Measurements from ENCODE around the gene ARHGAP20. TPM values are rescaled to one million over a fixed set of nuclear protein-coding genes. Genes with fewer than 3 reads are reported as not detected.

The ARHGAP20 gene
- polyA plus RNA-seq, 4 donors = 0.54 to 1.1 (median 1.0) TPM; not detected in 1

DNA sequence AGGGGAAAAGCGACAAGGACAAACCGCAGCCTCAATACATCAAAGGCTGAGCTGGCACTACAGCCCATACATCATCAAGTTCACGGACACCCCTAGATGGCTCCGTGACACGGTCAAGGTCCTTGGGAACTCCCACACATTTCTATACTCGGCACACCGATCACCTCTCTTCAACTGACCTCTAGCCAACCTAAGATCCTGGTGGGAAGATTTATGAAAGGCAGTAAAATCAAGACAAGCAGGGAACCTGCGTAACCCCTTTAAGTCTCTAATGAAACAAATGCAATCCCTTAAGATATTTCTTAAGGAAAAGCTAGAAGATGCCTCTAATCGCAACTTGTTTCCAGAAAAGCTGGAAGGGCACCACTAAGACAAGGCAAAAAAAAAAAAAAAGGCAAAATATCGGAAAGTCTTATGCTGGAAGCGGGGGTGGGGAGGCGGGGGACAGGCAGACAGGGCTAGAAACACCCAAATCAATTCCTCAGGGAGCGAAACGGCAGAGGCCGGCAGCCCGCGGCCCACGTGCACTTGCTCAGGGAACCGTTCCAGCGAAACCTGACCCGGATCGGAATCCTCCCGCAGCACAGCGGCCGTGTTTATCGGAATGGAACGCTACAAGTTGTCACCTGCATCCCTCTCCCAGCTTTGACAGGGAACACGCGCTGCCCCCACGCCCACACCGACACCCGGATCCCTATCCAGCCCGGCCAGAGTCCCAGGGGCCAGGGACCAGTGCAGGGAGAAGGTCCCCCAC, 1.4 kb downstream of the ARHGAP20 start:
- H3K4me1 ChIP-seq (ENCODE audit: control insufficient read depth in 3 of 3, insufficient read depth in 2 of 3, low read depth in 1 of 3, low read length in 2 of 3) = peaks cover 0 to 10% (median 5%) of the 10 kb centered on the region in 3 donors
- no peaks in the 10 kb centered on the region for H3K9me3 ChIP-seq (ENCODE audit: control insufficient read depth in 2 of 2, insufficient read depth in 1 of 2, low read depth in 1 of 2, low read length in 1 of 2)
- peaks cover 0 to 39% (median 12%) of the 10 kb centered on the region in 3 donors for H3K27me3 ChIP-seq (ENCODE audit: control insufficient read depth in 3 of 3, insufficient read depth in 3 of 3, low read length in 3 of 3)
- H3K4me3 ChIP-seq (ENCODE audit: low read depth in 1 of 3, low read length in 3 of 3) = peak overlapping the region; percentile 34 to 55 (median 39)
- DNase-seq (peak in 1 of 2 donors; percentile 34), FAIRE-seq (no peak)
- H3K36me3 ChIP-seq (ENCODE audit: control insufficient read depth in 3 of 3, insufficient read depth in 2 of 3, low read depth in 1 of 3, low read length in 3 of 3) = no peaks in the 10 kb centered on the region
- no peak overlapping the region for H3K27ac ChIP-seq (ENCODE audit: low read depth in 1 of 3, low read length in 2 of 3)
- 2 to 5% (median 5%) methylated on average over 33 of the region's 33 CpGs for WGBS, 3 donors

DNA sequence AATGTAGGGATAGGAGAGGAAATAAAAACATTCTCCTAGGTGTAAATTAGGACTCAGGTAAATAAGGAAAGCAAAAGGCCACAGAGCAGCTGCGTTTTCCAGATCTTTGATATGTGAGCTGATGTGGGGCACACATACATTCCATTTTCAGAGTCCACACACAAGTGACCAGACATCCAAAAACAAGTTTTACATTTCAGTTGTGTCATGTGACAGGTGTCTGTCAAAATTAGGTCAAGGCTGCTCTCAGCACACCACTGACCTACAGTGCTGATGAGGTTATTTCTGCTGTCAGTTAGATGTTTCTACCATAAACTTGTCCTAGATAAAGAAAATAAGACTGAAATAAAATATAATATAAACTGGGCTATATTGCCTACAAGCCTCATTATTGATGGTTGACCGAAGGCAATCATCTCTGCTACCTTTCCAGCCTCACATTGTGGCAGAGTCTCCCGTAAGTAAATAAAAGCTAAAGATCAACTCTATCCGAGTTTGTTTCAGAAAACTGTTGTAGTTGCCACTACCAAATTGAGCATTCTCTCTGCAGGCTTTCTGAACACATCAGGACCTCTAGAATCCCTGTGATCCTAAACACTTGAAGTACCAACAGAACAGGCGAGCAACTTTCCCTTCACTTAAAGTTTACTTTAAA, 7.9 kb downstream of the ARHGAP20 start:
- DNase-seq = no peak
- Histone ChIP-seq H3K27ac (ENCODE audit: low read depth in 1 of 3, low read length in 2 of 3) (no peak overlapping the region), H3K36me3 (ENCODE audit: control insufficient read depth in 3 of 3, insufficient read depth in 2 of 3, low read depth in 1 of 3, low read length in 3 of 3) (no peaks in the 10 kb centered on the region), H3K27me3 (ENCODE audit: control insufficient read depth in 3 of 3, insufficient read depth in 3 of 3, low read length in 3 of 3) (peaks cover 0 to 4% (median 0%) of the 10 kb centered on the region in 3 donors), H3K4me3 (ENCODE audit: low read depth in 1 of 3, low read length in 3 of 3) (no peak overlapping the region), H3K9me3 (ENCODE audit: control insufficient read depth in 2 of 2, insufficient read depth in 1 of 2, low read depth in 1 of 2, low read length in 1 of 2) (no peaks in the 10 kb centered on the region), H3K4me1 (ENCODE audit: control insufficient read depth in 3 of 3, insufficient read depth in 2 of 3, low read depth in 1 of 3, low read length in 2 of 3) (no peaks in the 10 kb centered on the region)
- 66 to 78% (median 70%) methylated on average over 5 of the region's 5 CpGs for WGBS, 3 donors
- FAIRE-seq = no peak

DNA sequence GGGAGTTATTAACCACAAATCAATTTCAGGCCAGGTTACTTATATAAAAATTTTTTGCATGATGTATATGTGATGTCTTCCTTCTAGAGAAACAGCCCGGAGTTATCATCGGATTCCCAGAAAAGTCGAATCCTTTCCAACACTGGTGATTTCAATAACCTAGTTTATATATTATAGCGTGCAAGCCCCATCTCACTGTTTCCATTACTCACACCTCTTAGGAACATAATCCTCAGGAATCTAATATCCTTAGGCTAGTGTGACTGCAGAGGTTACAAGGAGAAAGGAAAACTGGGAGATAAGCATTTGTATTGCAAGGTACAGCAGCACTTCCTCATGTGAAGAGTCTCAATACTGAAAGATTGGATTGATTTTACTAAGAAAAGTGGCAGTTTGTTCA, 20.3 kb downstream of the ARHGAP20 start:
- FAIRE-seq (no peak), DNase-seq (no peak)
- Histone ChIP-seq H3K27ac (ENCODE audit: low read depth in 1 of 3, low read length in 2 of 3) (no peak overlapping the region), H3K36me3 (ENCODE audit: control insufficient read depth in 3 of 3, insufficient read depth in 2 of 3, low read depth in 1 of 3, low read length in 3 of 3) (no peaks in the 10 kb centered on the region), H3K4me1 (ENCODE audit: control insufficient read depth in 3 of 3, insufficient read depth in 2 of 3, low read depth in 1 of 3, low read length in 2 of 3) (no peaks in the 10 kb centered on the region), H3K27me3 (ENCODE audit: control insufficient read depth in 3 of 3, insufficient read depth in 3 of 3, low read length in 3 of 3) (no peaks in the 10 kb centered on the region), H3K9me3 (ENCODE audit: control insufficient read depth in 2 of 2, insufficient read depth in 1 of 2, low read depth in 1 of 2, low read length in 1 of 2) (no peaks in the 10 kb centered on the region), H3K4me3 (ENCODE audit: low read depth in 1 of 3, low read length in 3 of 3) (no peak overlapping the region)
- 80 to 92% (median 85%) methylated on average over 4 of the region's 4 CpGs for WGBS, 3 donors

DNA sequence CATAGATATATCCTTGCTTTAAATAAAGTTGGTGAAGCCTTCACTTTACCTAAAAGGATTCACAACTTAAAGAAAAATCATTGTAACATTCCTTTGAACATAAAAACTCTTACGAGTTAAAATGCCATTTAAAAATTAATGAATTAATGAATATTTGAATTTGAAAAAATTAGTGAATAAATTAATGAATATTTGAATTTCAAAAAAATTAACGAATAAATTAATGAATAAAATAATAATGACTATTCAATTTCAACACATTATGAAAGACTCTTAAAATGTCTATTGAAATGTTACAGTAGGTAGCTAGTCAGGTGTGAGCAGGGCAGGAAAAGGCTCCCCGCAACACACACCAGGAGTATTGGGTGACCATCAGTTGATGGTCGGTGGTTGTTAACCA, 22.9 kb downstream of the ARHGAP20 start:
- DNase-seq (no peak), FAIRE-seq (no peak)
- Histone ChIP-seq H3K9me3 (ENCODE audit: control insufficient read depth in 2 of 2, insufficient read depth in 1 of 2, low read depth in 1 of 2, low read length in 1 of 2) (no peaks in the 10 kb centered on the region), H3K4me3 (ENCODE audit: low read depth in 1 of 3, low read length in 3 of 3) (no peak overlapping the region), H3K4me1 (ENCODE audit: control insufficient read depth in 3 of 3, insufficient read depth in 2 of 3, low read depth in 1 of 3, low read length in 2 of 3) (no peaks in the 10 kb centered on the region), H3K36me3 (ENCODE audit: control insufficient read depth in 3 of 3, insufficient read depth in 2 of 3, low read depth in 1 of 3, low read length in 3 of 3) (no peaks in the 10 kb centered on the region), H3K27ac (ENCODE audit: low read depth in 1 of 3, low read length in 2 of 3) (no peak overlapping the region), H3K27me3 (ENCODE audit: control insufficient read depth in 3 of 3, insufficient read depth in 3 of 3, low read length in 3 of 3) (no peaks in the 10 kb centered on the region)
- WGBS, 3 donors = 87 to 94% (median 92%) methylated on average over 4 of the region's 4 CpGs

DNA sequence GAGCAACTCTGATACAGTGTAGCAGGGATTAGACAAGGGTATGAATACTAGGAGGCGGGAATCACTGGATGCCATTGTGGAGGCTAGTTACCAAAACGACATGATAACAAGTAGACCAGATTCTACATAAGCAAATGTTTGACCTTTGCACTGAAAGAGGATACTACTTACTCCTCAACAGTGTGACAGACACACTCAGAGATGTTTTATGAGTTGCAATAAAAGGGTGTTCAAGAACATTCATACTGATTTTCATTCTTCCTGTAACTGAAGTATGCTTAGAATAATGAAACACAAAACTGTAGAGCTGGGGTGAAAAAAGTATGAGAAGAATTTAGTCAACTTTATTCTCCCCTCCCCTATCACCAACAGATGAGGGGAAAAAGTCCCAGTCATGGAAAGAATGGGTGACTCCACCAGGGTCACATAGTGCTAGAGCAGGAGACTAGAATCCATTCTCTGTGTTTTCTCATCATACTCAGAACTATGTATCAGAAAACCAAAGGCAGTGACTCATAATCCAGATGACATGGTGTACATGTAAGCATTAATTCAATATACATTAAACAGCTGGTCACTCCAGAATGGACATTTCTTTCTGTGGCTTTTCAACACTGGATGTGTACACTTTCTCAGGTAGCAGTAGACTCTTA, 32.8 kb downstream of the ARHGAP20 start:
- Histone ChIP-seq H3K27ac (ENCODE audit: low read depth in 1 of 3, low read length in 2 of 3) (no peak overlapping the region), H3K4me1 (ENCODE audit: control insufficient read depth in 3 of 3, insufficient read depth in 2 of 3, low read depth in 1 of 3, low read length in 2 of 3) (no peaks in the 10 kb centered on the region), H3K27me3 (ENCODE audit: control insufficient read depth in 3 of 3, insufficient read depth in 3 of 3, low read length in 3 of 3) (no peaks in the 10 kb centered on the region), H3K9me3 (ENCODE audit: control insufficient read depth in 2 of 2, insufficient read depth in 1 of 2, low read depth in 1 of 2, low read length in 1 of 2) (no peaks in the 10 kb centered on the region), H3K4me3 (ENCODE audit: low read depth in 1 of 3, low read length in 3 of 3) (no peak overlapping the region), H3K36me3 (ENCODE audit: control insufficient read depth in 3 of 3, insufficient read depth in 2 of 3, low read depth in 1 of 3, low read length in 3 of 3) (no peaks in the 10 kb centered on the region)
- no peak for DNase-seq
- 50 to 68% (median 56%) methylated on average over 2 of the region's 2 CpGs for WGBS, 3 donors
- FAIRE-seq = no peak

DNA sequence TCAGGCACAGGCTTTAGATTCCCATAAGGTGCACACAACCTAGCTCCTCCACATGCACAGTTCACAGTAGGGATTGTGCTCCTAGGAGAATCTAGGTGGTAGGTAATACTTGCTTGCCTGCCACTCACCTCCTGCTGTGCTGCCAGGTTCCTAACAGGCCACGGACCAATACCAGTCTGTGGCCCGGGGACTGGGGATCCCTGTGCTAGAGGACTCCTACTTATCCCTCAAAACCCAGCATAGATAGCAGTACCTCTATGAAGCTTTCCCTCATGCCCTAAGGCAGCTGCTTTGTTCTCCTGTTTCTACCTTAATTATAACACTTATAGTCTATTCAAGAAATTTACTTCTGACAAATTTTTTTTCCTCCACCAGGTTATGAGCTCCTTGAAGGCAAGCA, 36.7 kb downstream of the ARHGAP20 start:
- 71 to 89% (median 79%) methylated on average over 2 of the region's 2 CpGs for WGBS, 3 donors

DNA sequence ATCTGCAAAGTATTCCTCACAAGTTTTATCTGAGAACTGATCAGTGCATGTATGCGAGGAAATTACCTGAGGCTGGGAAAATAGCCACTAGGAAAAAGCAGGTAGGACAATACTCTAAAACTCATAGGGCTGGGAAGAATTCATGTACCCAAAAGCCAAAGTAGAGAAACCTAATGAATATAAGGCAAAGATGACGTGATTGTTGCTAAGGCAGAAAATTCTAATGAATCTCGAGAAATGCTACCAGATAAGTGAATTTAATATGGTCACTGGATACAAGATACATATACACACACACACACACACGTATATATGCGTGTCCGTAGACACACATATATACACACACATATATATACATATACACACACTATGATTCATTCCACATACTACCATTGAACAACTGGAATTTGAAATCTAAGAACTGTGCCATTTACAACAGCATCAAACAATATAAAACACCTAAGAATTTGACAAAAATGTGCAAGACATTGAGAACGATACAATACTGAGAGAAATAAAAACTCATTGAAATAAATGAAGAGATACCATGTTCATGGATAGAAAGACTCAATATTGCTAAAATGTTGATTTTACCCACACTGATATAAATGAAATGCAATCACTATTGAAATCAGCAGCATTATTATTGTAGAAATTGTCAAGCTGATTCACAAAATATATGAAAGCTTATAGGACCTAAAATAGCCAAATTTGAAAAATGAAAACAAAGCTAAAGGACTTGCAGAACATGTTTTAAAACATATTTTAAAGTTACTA, 46.4 kb downstream of the ARHGAP20 start:
- Histone ChIP-seq H3K27ac (ENCODE audit: low read depth in 1 of 3, low read length in 2 of 3) (no peak overlapping the region), H3K4me1 (ENCODE audit: control insufficient read depth in 3 of 3, insufficient read depth in 2 of 3, low read depth in 1 of 3, low read length in 2 of 3) (no peaks in the 10 kb centered on the region), H3K27me3 (ENCODE audit: control insufficient read depth in 3 of 3, insufficient read depth in 3 of 3, low read length in 3 of 3) (no peaks in the 10 kb centered on the region), H3K4me3 (ENCODE audit: low read depth in 1 of 3, low read length in 3 of 3) (no peak overlapping the region), H3K9me3 (ENCODE audit: control insufficient read depth in 2 of 2, insufficient read depth in 1 of 2, low read depth in 1 of 2, low read length in 1 of 2) (no peaks in the 10 kb centered on the region), H3K36me3 (ENCODE audit: control insufficient read depth in 3 of 3, insufficient read depth in 2 of 3, low read depth in 1 of 3, low read length in 3 of 3) (no peaks in the 10 kb centered on the region)
- no peak for DNase-seq
- 86 to 92% (median 88%) methylated on average over 7 of the region's 7 CpGs for WGBS, 3 donors
- no peak for FAIRE-seq

More for the DNA sequence above, 36.7 kb downstream of the ARHGAP20 start:
- Histone ChIP-seq H3K9me3 (ENCODE audit: control insufficient read depth in 2 of 2, insufficient read depth in 1 of 2, low read depth in 1 of 2, low read length in 1 of 2) (no peaks in the 10 kb centered on the region), H3K4me1 (ENCODE audit: control insufficient read depth in 3 of 3, insufficient read depth in 2 of 3, low read depth in 1 of 3, low read length in 2 of 3) (no peaks in the 10 kb centered on the region), H3K27ac (ENCODE audit: low read depth in 1 of 3, low read length in 2 of 3) (no peak overlapping the region), H3K4me3 (ENCODE audit: low read depth in 1 of 3, low read length in 3 of 3) (no peak overlapping the region), H3K27me3 (ENCODE audit: control insufficient read depth in 3 of 3, insufficient read depth in 3 of 3, low read length in 3 of 3) (no peaks in the 10 kb centered on the region), H3K36me3 (ENCODE audit: control insufficient read depth in 3 of 3, insufficient read depth in 2 of 3, low read depth in 1 of 3, low read length in 3 of 3) (no peaks in the 10 kb centered on the region)
- DNase-seq (no peak), FAIRE-seq (no peak)

DNA sequence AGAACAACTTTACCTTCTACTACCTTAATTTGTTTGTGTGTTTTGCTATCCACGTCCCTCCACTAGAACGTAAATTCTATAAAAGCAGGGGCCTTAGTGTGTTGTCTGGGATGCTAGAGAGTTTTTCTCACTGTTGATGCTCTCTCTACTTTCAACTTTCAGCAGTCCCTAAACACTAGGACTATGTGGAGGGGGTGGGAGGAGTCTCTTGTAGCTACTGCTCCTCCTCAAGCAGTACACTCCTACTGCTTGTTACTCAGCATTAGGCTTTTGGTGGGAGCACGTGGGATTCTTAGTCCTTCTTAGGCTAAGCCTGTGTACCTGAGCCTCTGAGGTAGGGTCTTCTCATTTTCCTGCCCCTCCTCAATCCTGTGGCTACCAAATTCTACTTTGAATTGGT, 56.3 kb downstream of the ARHGAP20 start:
- no peaks in the 10 kb centered on the region for H3K4me1 ChIP-seq (ENCODE audit: control insufficient read depth in 3 of 3, insufficient read depth in 2 of 3, low read depth in 1 of 3, low read length in 2 of 3)
- H3K4me3 ChIP-seq (ENCODE audit: low read depth in 1 of 3, low read length in 3 of 3) = no peak overlapping the region
- H3K27me3 ChIP-seq (ENCODE audit: control insufficient read depth in 3 of 3, insufficient read depth in 3 of 3, low read length in 3 of 3) = no peaks in the 10 kb centered on the region
- 64 to 74% (median 66%) methylated on average over 3 of the region's 3 CpGs for WGBS, 3 donors
- FAIRE-seq (no peak), DNase-seq (no peak)
- H3K36me3 ChIP-seq (ENCODE audit: control insufficient read depth in 3 of 3, insufficient read depth in 2 of 3, low read depth in 1 of 3, low read length in 3 of 3) = no peaks in the 10 kb centered on the region
- no peaks in the 10 kb centered on the region for H3K9me3 ChIP-seq (ENCODE audit: control insufficient read depth in 2 of 2, insufficient read depth in 1 of 2, low read depth in 1 of 2, low read length in 1 of 2)
- H3K27ac ChIP-seq (ENCODE audit: low read depth in 1 of 3, low read length in 2 of 3) = no peak overlapping the region
